Epithelial cell of proximal tubule (primary cell): ENCODE measurements around the gene GFPT1. TPM values are rescaled to one million over a fixed set of nuclear protein-coding genes. Genes with fewer than 3 reads are reported as not detected.

Experiments used
- DNase-seq: peaks from one replicate; pipeline ENCODE4 v3.0.0-alpha.2; 2011; ENCODE audit warnings: low read depth
- H3K4me3 ChIP-seq: 2 replicates; pipeline ENCODE4 v1.5.1; 2011; ENCODE audit warnings: low read depth, mild to moderate bottlenecking, low read length
- total RNA-seq: library from RNA; depleted of rRNA; stranded (reverse); fragments of >200 nt; gene quantifications from 2 replicates; pipeline ENCODE4 v1.2.3, GENCODE V29; 2015
- TF ChIP-seq, protein P1 (sequence below): conservative IDR thresholded peaks from 2 replicates; pipeline ENCODE4 v1.5.1; 2012; ENCODE audit warnings: low read depth, mild to moderate bottlenecking, low read length

Gene GFPT1
- total RNA-seq, result 20.3 and 22.2 TPM in 2 replicates

DNA sequence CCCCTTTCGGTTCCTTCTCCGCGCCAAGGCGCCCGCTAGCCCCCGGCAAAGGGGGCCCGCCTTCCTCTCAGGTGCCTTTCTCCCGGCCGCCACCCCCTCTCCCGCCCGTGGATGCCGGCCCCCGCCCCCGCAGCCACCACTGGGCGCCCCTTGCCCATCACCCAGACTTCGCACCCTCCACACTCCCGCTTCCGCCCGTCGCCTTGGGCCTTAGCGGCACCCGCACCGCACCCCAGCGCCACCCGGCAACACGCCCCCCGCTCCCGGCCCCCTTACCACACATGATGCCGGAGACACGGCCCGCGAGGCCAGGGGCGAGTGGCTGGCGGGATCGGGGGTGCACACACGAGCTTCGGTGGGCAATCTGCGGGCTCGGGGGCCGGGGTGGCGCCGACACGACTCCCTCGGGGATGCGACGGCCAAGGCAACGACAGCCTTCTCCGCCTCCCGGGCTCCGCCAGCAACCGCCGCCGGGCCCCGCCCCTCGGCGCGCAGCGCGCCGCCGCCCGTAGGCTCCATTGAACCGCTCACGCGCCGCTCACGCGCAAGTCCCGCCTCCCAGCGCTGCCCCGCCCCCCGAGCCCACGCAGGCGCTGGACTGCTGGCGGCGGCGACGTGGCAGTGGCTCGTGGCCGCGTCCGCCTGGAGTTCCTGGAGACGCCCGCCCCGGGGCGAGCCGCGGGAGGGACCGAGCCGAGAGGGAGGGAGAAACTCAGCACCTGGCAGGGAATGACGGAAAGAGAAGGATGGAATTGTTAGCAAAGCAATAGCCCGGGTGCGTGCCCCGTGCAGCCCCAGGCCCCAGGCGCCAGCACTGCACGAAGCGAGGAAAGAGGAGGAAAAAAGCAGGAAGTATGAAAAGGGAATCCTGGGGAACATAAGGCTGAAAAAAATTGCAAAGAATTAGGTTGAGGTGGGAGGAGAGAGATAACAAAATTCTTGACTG lies at the start of gene GFPT1:
Gene GFPT1, minus strand, starts transcription at position 439 of the 946 bp plus-strand sequence. Its CDS starts 156 bp downstream, at position 283.
- TF ChIP-seq, protein P1, sequence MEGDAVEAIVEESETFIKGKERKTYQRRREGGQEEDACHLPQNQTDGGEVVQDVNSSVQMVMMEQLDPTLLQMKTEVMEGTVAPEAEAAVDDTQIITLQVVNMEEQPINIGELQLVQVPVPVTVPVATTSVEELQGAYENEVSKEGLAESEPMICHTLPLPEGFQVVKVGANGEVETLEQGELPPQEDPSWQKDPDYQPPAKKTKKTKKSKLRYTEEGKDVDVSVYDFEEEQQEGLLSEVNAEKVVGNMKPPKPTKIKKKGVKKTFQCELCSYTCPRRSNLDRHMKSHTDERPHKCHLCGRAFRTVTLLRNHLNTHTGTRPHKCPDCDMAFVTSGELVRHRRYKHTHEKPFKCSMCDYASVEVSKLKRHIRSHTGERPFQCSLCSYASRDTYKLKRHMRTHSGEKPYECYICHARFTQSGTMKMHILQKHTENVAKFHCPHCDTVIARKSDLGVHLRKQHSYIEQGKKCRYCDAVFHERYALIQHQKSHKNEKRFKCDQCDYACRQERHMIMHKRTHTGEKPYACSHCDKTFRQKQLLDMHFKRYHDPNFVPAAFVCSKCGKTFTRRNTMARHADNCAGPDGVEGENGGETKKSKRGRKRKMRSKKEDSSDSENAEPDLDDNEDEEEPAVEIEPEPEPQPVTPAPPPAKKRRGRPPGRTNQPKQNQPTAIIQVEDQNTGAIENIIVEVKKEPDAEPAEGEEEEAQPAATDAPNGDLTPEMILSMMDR, result no peak

DNA sequence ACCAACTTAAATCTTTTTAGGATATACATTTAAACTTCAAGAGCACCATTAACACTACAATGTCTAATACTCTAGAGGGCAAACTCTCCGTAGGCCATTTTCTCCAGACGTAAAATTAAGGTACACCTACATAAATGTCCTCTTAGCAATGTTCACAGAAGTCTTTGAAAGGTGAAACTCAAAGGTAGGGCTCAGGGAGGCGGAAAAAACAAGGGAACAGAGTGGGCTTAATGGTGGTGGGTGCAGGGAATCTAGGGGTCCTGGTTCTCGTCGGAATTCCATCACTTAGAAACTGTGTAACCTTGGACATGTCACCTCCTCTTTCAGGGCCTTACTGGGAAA lies 49.5 kb upstream of the GFPT1 start:
- TF ChIP-seq, protein P1, result no peak
- no peak for DNase-seq
- peak overlapping the region; percentile 68 for H3K4me3 ChIP-seq

More for the DNA sequence above, at the start of gene GFPT1:
- peak within 1 kb of the TSS; percentile 82 for H3K4me3 ChIP-seq
- DNase-seq, result no peak

DNA sequence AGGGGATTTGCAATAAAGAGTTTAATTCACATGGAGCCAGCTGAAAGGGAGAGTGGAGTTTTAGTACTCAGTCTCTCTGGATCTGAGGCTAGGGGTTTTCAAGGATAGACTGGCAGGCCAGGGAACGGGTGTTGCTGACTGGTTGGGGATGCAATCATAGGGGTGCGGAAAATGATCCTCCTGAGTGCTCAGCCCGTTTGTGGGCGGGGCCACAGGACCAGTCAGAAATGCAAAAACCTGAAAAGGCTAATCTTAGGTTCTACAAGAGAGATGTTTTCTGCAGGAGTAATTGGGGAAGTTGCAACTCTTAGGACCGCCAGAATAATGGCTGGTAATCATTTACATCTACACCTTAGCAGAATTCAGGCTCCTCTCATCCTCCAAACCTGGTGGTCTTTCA lies 47.7 kb upstream of the GFPT1 start:
- TF ChIP-seq, protein P1, result no peak
- no peak overlapping the region for H3K4me3 ChIP-seq

DNA sequence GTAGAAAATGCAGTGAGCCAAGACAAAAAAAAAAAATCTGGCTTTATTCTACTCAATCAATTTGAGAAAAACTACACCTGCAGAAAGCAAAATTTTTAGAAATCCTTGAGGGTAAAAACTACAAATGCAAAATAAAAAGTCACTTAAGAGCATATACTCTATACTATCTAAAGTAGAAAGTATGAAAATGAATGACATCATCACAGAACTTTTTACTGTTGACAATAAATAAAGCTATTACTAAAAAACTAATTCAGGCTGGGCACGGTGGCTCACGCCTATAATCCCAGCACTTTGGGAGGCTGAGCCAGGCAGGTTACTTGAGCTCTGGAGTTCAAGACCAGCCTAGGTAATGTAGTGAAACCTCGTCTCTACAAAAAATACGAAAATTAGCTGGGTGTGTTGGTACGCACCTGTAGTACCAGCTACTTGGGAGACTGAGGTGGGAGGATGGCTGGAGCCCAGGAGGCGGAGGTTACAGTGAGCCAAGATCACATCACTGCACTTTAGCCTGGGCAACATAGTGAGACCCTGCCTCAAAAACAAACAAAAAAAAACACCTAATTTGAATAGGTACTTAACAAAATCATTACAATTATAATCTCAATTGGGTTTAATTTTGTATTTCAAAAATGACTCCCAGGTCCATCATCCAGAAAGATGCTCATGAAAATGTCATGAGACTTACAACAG lies 42.6 kb upstream of the GFPT1 start:
- TF ChIP-seq, protein P1, result no peak
- no peak for DNase-seq
- H3K4me3 ChIP-seq, result no peak overlapping the region

More for the DNA sequence above, 47.7 kb upstream of the GFPT1 start:
- no peak for DNase-seq

DNA sequence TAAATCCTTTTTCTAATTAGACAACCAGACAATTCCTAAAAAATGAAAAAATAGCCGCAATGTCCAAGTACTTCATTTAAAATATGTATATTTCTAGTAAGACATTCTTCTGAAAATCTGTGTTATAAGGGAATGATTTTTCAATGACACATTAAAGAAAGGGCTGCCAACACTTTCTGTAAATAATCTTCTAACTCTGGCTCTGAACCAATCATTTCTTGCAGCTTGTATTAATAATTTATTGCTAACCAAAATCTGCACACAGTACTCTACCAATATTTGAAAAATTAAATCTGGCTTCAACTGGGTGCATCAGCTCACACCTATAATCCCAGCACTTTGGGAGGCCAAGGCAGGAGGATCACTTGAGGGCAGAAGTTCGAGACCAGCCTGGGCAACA lies 42.0 kb upstream of the GFPT1 start:
- H3K4me3 ChIP-seq, result no peak overlapping the region
- TF ChIP-seq, protein P1, result no peak
- DNase-seq, result no peak

DNA sequence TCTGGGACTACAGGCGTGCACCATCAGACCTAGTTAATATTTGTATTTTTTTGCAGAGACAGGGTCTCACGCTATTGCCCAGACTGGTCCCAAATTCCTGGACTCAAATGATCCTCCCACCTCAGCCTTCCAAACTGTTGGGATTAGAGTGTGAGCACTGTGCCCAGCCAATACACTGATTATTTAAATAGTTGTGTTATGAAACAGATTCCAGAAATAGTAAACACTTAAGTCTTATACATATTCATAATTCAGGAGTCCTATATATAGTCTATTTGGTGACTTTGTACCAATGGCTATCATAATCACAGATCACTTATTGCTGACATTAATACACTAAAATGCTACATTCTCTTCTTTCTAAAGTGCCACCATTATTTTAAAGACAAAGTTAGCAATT lies 37.4 kb upstream of the GFPT1 start:
- no peak for DNase-seq
- TF ChIP-seq, protein P1, result no peak

More for the DNA sequence above, 37.4 kb upstream of the GFPT1 start:
- H3K4me3 ChIP-seq, result no peak overlapping the region
